RWPE2 (cell line): ENCODE data around the gene THRB.
"Not testable (repeated sequence)": the region's sequence is repeated elsewhere in the genome, so short reads cannot be mapped to it uniquely, and the experiment has no call there.

Experiments used
- ATAC-seq: fragments of 200-7000 bp; cut with Tn5 transposase; 3 replicates; pipeline ENCODE4 v1.9.1; 2021; ENCODE audit warnings: low read depth
- DNase-seq: peaks from one replicate; pipeline ENCODE4 v3.0.0-alpha.2; 2020; ENCODE audit warnings: low spot score
- H3K27ac ChIP-seq: fragments of 450-650 bp; 2 replicates; pipeline ENCODE4 v1.5.1; 2017; ENCODE audit warnings: mild to moderate bottlenecking; ENCODE audit not compliant: poor library complexity, severe bottlenecking
- H3K27me3 ChIP-seq: fragments of 250-450 bp; sonication (Bioruptor Pico); 2 replicates; pipeline ENCODE4 v1.5.1; 2021; ENCODE audit warnings: mild to moderate bottlenecking, moderate library complexity; ENCODE audit not compliant: insufficient read depth, poor library complexity, severe bottlenecking
- H3K36me3 ChIP-seq: fragments of 250-450 bp; sonication (Bioruptor Pico); 2 replicates; pipeline ENCODE4 v1.5.1; 2020; ENCODE audit warnings: low read depth, mild to moderate bottlenecking, moderate library complexity
- H3K4me1 ChIP-seq: fragments of 250-450 bp; sonication (Bioruptor Pico); 2 replicates; pipeline ENCODE4 v1.5.1; 2021; ENCODE audit warnings: mild to moderate bottlenecking, moderate library complexity; ENCODE audit not compliant: insufficient read depth, poor library complexity, severe bottlenecking
- H3K4me3 ChIP-seq: fragments of 250-450 bp; sonication (Bioruptor Pico); 2 replicates; pipeline ENCODE4 v1.5.1; 2021; ENCODE audit warnings: mild to moderate bottlenecking, moderate library complexity; ENCODE audit not compliant: severe bottlenecking
- H3K9me3 ChIP-seq: fragments of 250-450 bp; sonication (Bioruptor Pico); 2 replicates; pipeline ENCODE4 v1.5.1; 2021; ENCODE audit warnings: mild to moderate bottlenecking, moderate library complexity; ENCODE audit not compliant: severe bottlenecking
- CTCF ChIP-seq: fragments of 450-650 bp; IDR thresholded peaks from one replicate; pipeline ENCODE4 v1.5.1; 2017; ENCODE audit warnings: mild to moderate bottlenecking, moderate library complexity; ENCODE audit not compliant: poor library complexity, severe bottlenecking

Gene THRB

GRCh38 chr3:24096271-24096670, 398.4 kb downstream of the THRB start:
- H3K4me1 ChIP-seq: peaks cover 10% of the 10 kb centered on the region
- H3K4me3 ChIP-seq: no peak overlapping the region
- no peaks in the 10 kb centered on the region for H3K36me3 ChIP-seq
- ATAC-seq: no peak
- no peaks in the 10 kb centered on the region for H3K27me3 ChIP-seq
- no peaks in the 10 kb centered on the region for H3K9me3 ChIP-seq
- no peak for TF ChIP-seq CTCF
- DNase-seq: no peak
- peak overlapping the region; percentile 58 for H3K27ac ChIP-seq

GRCh38 chr3:24094818-24095217, 399.8 kb downstream of the THRB start:
- not testable (repeated sequence) for H3K36me3 ChIP-seq, H3K27me3 ChIP-seq, H3K9me3 ChIP-seq, ATAC-seq, DNase-seq, H3K4me1 ChIP-seq
- peak overlapping the region; percentile 27 for H3K4me3 ChIP-seq
- H3K27ac ChIP-seq: peak overlapping the region; percentile 58

- Histone ChIP-seq H3K4me3 (no peak overlapping the region), H3K27ac (no peak overlapping the region), H3K27me3 (no peaks in the 10 kb centered on the region), H3K4me1 (no peaks in the 10 kb centered on the region), H3K9me3 (no peaks in the 10 kb centered on the region), H3K36me3 (no peaks in the 10 kb centered on the region)
- ATAC-seq (peak; percentile 44; the same call in 1 of the 3 replicates), DNase-seq (no peak)
- TF ChIP-seq CTCF: peak; percentile 55
Observed at GRCh38 chr3:24088782-24089181, 405.9 kb downstream of the THRB start.

- Histone ChIP-seq H3K4me3 (no peak overlapping the region), H3K27me3 (no peaks in the 10 kb centered on the region), H3K9me3 (no peaks in the 10 kb centered on the region), H3K36me3 (no peaks in the 10 kb centered on the region), H3K27ac (no peak overlapping the region), H3K4me1 (no peaks in the 10 kb centered on the region)
- DNase-seq (no peak), ATAC-seq (no peak)
- no peak for TF ChIP-seq CTCF
Observed at GRCh38 chr3:24087469-24087868, 407.2 kb downstream of the THRB start.

- Histone ChIP-seq H3K4me1 (no peaks in the 10 kb centered on the region), H3K4me3 (no peak overlapping the region), H3K9me3 (no peaks in the 10 kb centered on the region), H3K27ac (no peak overlapping the region), H3K27me3 (no peaks in the 10 kb centered on the region), H3K36me3 (no peaks in the 10 kb centered on the region)
- DNase-seq (no peak), ATAC-seq (no peak)
- TF ChIP-seq CTCF: no peak
Observed at GRCh38 chr3:24086617-24087404, 407.8 kb downstream of the THRB start.
